Osteoblast (primary cell): ENCODE data around the gene GPX4. TPM values are rescaled to one million over a fixed set of nuclear protein-coding genes. Genes with fewer than 3 reads are reported as not detected.
A peak's percentile ranks its signal among the peaks of the same experiment; 100 is the strongest.

ENCODE experiments used
- DNase-seq: peaks from one replicate; pipeline ENCODE4 v3.0.0; 2011; ENCODE audit warnings: low spot score, mixed read lengths; ENCODE audit not compliant: insufficient read length; ENCODE audit errors: missing footprints
- H2AFZ ChIP-seq: 2 replicates; pipeline ENCODE4 v1.6.0; 2011; ENCODE audit warnings: mild to moderate bottlenecking, low read length
- H3K27ac ChIP-seq: 2 replicates; pipeline ENCODE4 v1.5.1; 2011; ENCODE audit warnings: mild to moderate bottlenecking, low read depth, low read length, moderate library complexity
- H3K27me3 ChIP-seq: 2 replicates; pipeline ENCODE4 v1.6.0; 2012; ENCODE audit warnings: mild to moderate bottlenecking, control low read depth, inconsistent platforms, low read length, moderate library complexity; ENCODE audit not compliant: insufficient read depth
- H3K36me3 ChIP-seq: 2 replicates; pipeline ENCODE4 v1.5.1; 2011; ENCODE audit warnings: mild to moderate bottlenecking, low read length, control low read depth, moderate library complexity; ENCODE audit not compliant: insufficient read depth
- H3K4me1 ChIP-seq: 2 replicates; pipeline ENCODE4 v1.5.1; 2011; ENCODE audit warnings: mild to moderate bottlenecking, low read length, control low read depth, moderate library complexity; ENCODE audit not compliant: insufficient read depth
- H3K4me2 ChIP-seq: 2 replicates; pipeline ENCODE4 v1.6.0; 2011; ENCODE audit warnings: mild to moderate bottlenecking, low read length; ENCODE audit not compliant: insufficient read depth
- H3K4me3 ChIP-seq: fragments of 200-600 bp; sonication (generic); 3 replicates; pipeline ENCODE4 v1.5.1; 2012; ENCODE audit warnings: mild to moderate bottlenecking, low read length, inconsistent platforms; ENCODE audit not compliant: insufficient read depth
- H3K79me2 ChIP-seq: 2 replicates; pipeline ENCODE4 v1.6.0; 2012; ENCODE audit warnings: mild to moderate bottlenecking, low read length, control low read depth, inconsistent platforms; ENCODE audit not compliant: insufficient read depth
- H3K9me3 ChIP-seq: 2 replicates; pipeline ENCODE4 v1.5.1; 2011; ENCODE audit warnings: low read depth, low read length, control low read depth
- H4K20me1 ChIP-seq: 2 replicates; pipeline ENCODE4 v1.6.0; 2012; ENCODE audit warnings: mild to moderate bottlenecking, low read length, control low read depth; ENCODE audit not compliant: insufficient read depth
- CTCF ChIP-seq: IDR thresholded peaks from 2 replicates; pipeline ENCODE4 v1.5.1; 2011; ENCODE audit warnings: mild to moderate bottlenecking, low read depth, low read length, moderate library complexity; ENCODE audit errors: extremely low read depth
- total RNA-seq: library from RNA; depleted of rRNA; stranded (reverse); fragments of >200 nt; gene quantifications from 2 replicates; pipeline ENCODE4 v1.2.3, GENCODE V29; 2012

Gene GPX4
- total RNA-seq, 1 donor: 515 TPM

GRCh38 chr19:1064661-1065605 lies 38.9 kb upstream of the GPX4 start:
- H4K20me1 ChIP-seq: no peaks in the 10 kb centered on the region
- H3K4me1 ChIP-seq: no peaks in the 10 kb centered on the region
- TF ChIP-seq CTCF: peak; percentile 35
- no peaks in the 10 kb centered on the region for H3K79me2 ChIP-seq
- H3K9me3 ChIP-seq: no peaks in the 10 kb centered on the region
- peaks cover 30% of the 10 kb centered on the region for H3K27me3 ChIP-seq
- peak; percentile 97 for DNase-seq
- H3K27ac ChIP-seq: no peak overlapping the region
- H3K4me3 ChIP-seq: no peak overlapping the region
- no peak overlapping the region for H3K4me2 ChIP-seq
- no peak overlapping the region for H2AFZ ChIP-seq
- H3K36me3 ChIP-seq: no peaks in the 10 kb centered on the region

- TF ChIP-seq CTCF: no peak
- H3K4me3 ChIP-seq: no peak overlapping the region
- H3K79me2 ChIP-seq: no peaks in the 10 kb centered on the region
- H3K27ac ChIP-seq: no peak overlapping the region
- no peak overlapping the region for H2AFZ ChIP-seq
- H3K4me1 ChIP-seq: no peaks in the 10 kb centered on the region
- no peaks in the 10 kb centered on the region for H3K9me3 ChIP-seq
- no peaks in the 10 kb centered on the region for H3K36me3 ChIP-seq
- DNase-seq: no peak
- H3K27me3 ChIP-seq: peaks cover 37% of the 10 kb centered on the region
- no peaks in the 10 kb centered on the region for H4K20me1 ChIP-seq
- H3K4me2 ChIP-seq: no peak overlapping the region
These were observed 38.1 kb upstream of the GPX4 start for GRCh38 chr19:1065606-1066109.

- Histone ChIP-seq H3K9me3 (no peaks in the 10 kb centered on the region), H2AFZ (no peak overlapping the region), H4K20me1 (no peaks in the 10 kb centered on the region), H3K36me3 (no peaks in the 10 kb centered on the region), H3K4me3 (no peak overlapping the region), H3K79me2 (no peaks in the 10 kb centered on the region), H3K4me1 (no peaks in the 10 kb centered on the region), H3K27me3 (peaks cover 42% of the 10 kb centered on the region), H3K27ac (no peak overlapping the region), H3K4me2 (no peak overlapping the region)
- no peak for TF ChIP-seq CTCF
- no peak for DNase-seq
These were observed 37.5 kb upstream of the GPX4 start for GRCh38 chr19:1066251-1066747.

- no peak within 1 kb of the TSS for H3K27ac ChIP-seq
- H3K4me2 ChIP-seq: no peak within 1 kb of the TSS
- DNase-seq: no peak
- H4K20me1 ChIP-seq: no peaks in the 10 kb centered on the region
- no peaks in the 10 kb centered on the region for H3K79me2 ChIP-seq
- peaks cover 47% of the 10 kb centered on the region for H3K27me3 ChIP-seq
- TF ChIP-seq CTCF: no peak
- no peaks in the 10 kb centered on the region for H3K36me3 ChIP-seq
- no peaks in the 10 kb centered on the region for H3K4me1 ChIP-seq
- H3K4me3 ChIP-seq: no peak within 1 kb of the TSS
- no peaks in the 10 kb centered on the region for H3K9me3 ChIP-seq
- H2AFZ ChIP-seq: no peak within 1 kb of the TSS
These were observed 37.0 kb upstream of the GPX4 start, which contains the start of gene ARHGAP45 for GRCh38 chr19:1066748-1067340. Gene ARHGAP45 (plus strand): TSS chr19:1067167. CDS start chr19:1067406, 239 bp downstream.
